Activated CD4-positive, alpha-beta T cell treated with anti-CD3 and anti-CD28 coated beads for 36 hours (primary cell): ENCODE measurements around the gene PSMB7. TPM values are rescaled to one million over a fixed set of nuclear protein-coding genes. Genes with fewer than 3 reads are reported as not detected.

Source experiments
- ATAC-seq: fragments of 200-7000 bp; cut with Tn5 transposase; one replicate; pipeline ENCODE4 v1.10.0; 2021; ENCODE audit warnings: mild to moderate bottlenecking, moderate library complexity
- CTCF ChIA-PET: fragments of 350-600 bp; sonication (Branson Sonifier 250); formaldehyde crosslinking; loops from one replicate; lab custom pipeline; 2021; ENCODE audit warnings: antibody characterized with exemption; lab: Charles Lee
- POLR2A ChIA-PET: fragments of 350-600 bp; sonication (Branson Sonifier 250); formaldehyde crosslinking; loops from one replicate; lab custom pipeline; 2021; ENCODE audit warnings: antibody characterized with exemption, inconsistent platforms; lab: Charles Lee
- DNase-seq: peaks from one replicate; pipeline ENCODE4 v3.0.0-alpha.2; 2020
- H3K27ac Mint-ChIP-seq: one replicate; pipeline ENCODE4 v1.8.0; 2021; ENCODE audit warnings: mixed read lengths
- H3K27me3 Mint-ChIP-seq: one replicate; pipeline ENCODE4 v1.8.0; 2021; ENCODE audit warnings: mixed read lengths
- H3K36me3 Mint-ChIP-seq: one replicate; pipeline ENCODE4 v1.8.0; 2021; ENCODE audit warnings: low read depth, mixed read lengths
- H3K4me1 Mint-ChIP-seq: one replicate; pipeline ENCODE4 v1.8.0; 2021; ENCODE audit warnings: mixed read lengths
- H3K4me3 Mint-ChIP-seq: one replicate; pipeline ENCODE4 v1.8.0; 2021; ENCODE audit warnings: mild to moderate bottlenecking, moderate library complexity, mixed read lengths
- H3K9me3 Mint-ChIP-seq: one replicate; pipeline ENCODE4 v1.8.0; 2021; ENCODE audit warnings: low read depth, mixed read lengths
- intact Hi-C, 2 experiments: fragments of 100-400 bp; cut with DNase I in 1 of 2; cut with micrococcal nuclease in 1 of 2; formaldehyde crosslinking; loops; one replicate each; pipeline versions ENCODE4 v1.14.2 to v1.15.1; 2022 to 2024; cut with DNase I, micrococcal nuclease
- total RNA-seq, 2 experiments: library from RNA; stranded (reverse); gene quantifications; one replicate each; pipeline ENCODE4 v1.2.3, GENCODE V29; 2021

PSMB7 gene
- total RNA-seq, 2 experiments from 2014 or later, result 143 to 164 TPM

DNA sequence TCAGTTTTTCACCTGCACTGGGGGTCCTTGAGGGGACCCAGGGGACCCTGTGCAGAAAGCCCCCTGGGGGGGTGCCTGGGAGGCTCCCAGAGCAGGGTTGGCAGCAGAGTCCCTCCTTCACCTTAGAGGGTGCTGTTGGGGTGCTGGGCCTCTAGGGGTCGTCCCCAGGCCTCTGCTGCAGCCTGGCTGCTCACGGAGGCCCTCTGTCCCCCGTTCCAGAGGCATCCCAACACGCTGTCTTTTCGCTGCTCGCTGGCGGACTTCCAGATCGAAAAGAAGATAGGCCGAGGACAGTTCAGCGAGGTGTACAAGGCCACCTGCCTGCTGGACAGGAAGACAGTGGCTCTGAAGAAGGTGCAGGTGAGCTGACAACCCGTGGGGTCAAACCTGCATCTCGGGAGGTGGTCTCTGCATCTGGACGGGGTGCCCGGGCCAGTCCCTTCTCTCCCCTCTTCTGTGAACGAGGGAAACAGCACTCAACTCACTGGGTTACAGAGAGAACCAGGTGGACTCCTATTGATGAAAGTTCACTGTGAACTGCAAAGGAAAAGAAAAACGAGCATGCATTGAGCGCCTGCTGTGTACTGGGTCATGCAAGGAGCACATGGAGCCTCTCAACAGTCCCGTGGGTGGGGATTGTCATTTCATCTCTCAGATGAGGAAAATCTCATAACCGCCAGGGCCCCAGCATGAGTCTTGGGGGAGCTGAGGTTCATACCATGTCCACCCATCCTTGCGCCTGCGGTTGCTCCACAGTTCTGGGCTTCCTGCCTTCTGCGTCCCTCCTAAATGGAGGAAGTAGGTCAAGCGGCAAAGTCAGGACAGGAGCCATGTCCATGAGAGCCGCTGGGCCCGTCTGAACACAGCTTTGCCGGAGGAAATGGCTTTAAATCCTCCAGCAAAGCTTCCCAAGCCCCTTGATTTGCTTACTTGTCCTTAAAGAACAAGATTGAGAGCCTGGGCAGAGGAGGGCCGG lies 102.7 kb downstream of the PSMB7 start:
- ChIA-PET CTCF (interaction anchor here (0.6 to 1.2 kb wide), 3 partner anchors 8 to 264 kb away, joined by 3 read pairs; no protein-coding TSS in a partner anchor), POLR2A (no interaction called here)
- DNase-seq, result no peak
- H3K4me1 Mint-ChIP-seq, result no peaks in the 10 kb centered on the region
- ATAC-seq, result no peak
- intact Hi-C loops, result no loop called here
- H3K27me3 Mint-ChIP-seq, result no peaks in the 10 kb centered on the region
- H3K9me3 Mint-ChIP-seq, result no peaks in the 10 kb centered on the region
- H3K27ac Mint-ChIP-seq, result no peak overlapping the region
- no peak overlapping the region for H3K4me3 Mint-ChIP-seq
- no peaks in the 10 kb centered on the region for H3K36me3 Mint-ChIP-seq

- ATAC-seq, result no peak
- no peaks in the 10 kb centered on the region for H3K9me3 Mint-ChIP-seq
- peak; percentile 41 for DNase-seq
- no peak overlapping the region for H3K4me3 Mint-ChIP-seq
- H3K4me1 Mint-ChIP-seq, result peaks cover 2% of the 10 kb centered on the region
- intact Hi-C loops, result no loop called here
- CTCF ChIA-PET, result interaction anchor here (0.7 to 1.2 kb wide), 3 partner anchors 9 to 127 kb away, joined by 3 read pairs; no protein-coding TSS in a partner anchor
- POLR2A ChIA-PET, result no interaction called here
- H3K27me3 Mint-ChIP-seq, result no peaks in the 10 kb centered on the region
- H3K27ac Mint-ChIP-seq, result no peak overlapping the region
- H3K36me3 Mint-ChIP-seq, result no peaks in the 10 kb centered on the region
Measured at GRCh38 chr9:124311283-124311682, 104.0 kb downstream of the PSMB7 start.

DNA sequence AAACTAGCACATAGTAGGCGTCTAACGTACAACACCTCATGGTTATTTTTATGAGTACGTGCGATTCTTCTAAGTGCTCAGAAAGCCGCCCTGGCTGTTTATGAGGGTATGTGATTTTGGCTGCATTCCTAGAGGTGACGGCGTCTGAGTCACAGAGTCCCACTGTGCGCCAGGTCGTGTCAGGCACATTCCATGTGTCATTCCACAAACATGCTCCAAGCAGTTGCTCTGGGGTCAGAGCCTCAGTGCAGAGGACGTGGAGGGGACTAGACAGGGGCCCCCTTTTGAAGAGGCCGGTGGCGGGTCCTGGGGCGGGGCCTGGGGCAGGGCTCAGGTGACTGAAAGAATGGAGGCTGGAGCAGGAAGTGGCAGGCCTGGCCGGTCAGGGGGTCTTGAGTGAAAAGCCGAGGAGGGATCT lies 105.6 kb downstream of the PSMB7 start:
- no peak overlapping the region for H3K4me3 Mint-ChIP-seq
- H3K9me3 Mint-ChIP-seq, result no peaks in the 10 kb centered on the region
- no peaks in the 10 kb centered on the region for H3K36me3 Mint-ChIP-seq
- ATAC-seq (no peak), DNase-seq (no peak)
- H3K4me1 Mint-ChIP-seq, result peaks cover 6% of the 10 kb centered on the region
- H3K27me3 Mint-ChIP-seq, result no peaks in the 10 kb centered on the region
- intact Hi-C loops, result no loop called here
- no peak overlapping the region for H3K27ac Mint-ChIP-seq
- ChIA-PET POLR2A (no interaction called here), CTCF (no interaction called here)

GRCh38 chr9:124308606-124309491 lies 106.4 kb downstream of the PSMB7 start:
- ChIA-PET POLR2A (no interaction called here), CTCF (interaction anchor here (0.6 kb wide), 2 partner anchors 29 to 1700 kb away, joined by 3 to 4 read pairs; no protein-coding TSS in a partner anchor)
- H3K4me1 Mint-ChIP-seq, result peaks cover 6% of the 10 kb centered on the region
- DNase-seq (no peak), ATAC-seq (no peak)
- H3K27me3 Mint-ChIP-seq, result no peaks in the 10 kb centered on the region
- H3K27ac Mint-ChIP-seq, result no peak overlapping the region
- H3K36me3 Mint-ChIP-seq, result no peaks in the 10 kb centered on the region
- intact Hi-C loops, result no loop called here
- H3K9me3 Mint-ChIP-seq, result no peaks in the 10 kb centered on the region
- H3K4me3 Mint-ChIP-seq, result no peak overlapping the region

DNA sequence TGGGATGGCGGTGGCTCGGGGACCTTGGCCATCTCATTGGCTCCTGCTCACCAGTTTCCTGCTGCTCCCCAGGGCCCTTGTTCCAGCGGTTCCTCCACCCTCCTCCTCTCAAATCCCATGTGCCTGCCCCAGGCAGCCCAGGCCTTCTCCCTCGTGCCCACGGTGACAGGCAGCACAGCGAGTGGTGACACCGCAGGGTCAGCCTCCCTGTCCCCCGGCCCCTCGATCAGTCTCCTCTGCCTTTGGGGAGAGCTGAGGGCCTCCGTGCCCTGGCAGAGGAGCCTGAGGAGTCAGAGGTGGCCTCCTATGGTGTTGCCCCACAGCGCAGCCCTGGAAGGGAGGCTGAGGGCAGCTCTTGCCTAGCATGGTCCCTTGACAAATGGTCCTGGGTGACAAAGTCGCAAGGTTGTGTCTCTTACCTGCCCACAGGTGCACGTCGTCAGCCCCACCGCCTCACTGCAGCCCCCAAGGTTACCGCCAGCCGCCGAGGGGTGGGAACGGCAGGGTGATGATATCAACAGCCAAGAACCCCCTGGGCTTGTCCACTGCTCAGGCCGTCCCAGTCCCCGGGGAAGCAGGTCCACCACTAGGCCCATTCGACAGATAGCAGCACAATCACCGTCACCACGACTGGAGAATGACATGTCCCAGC lies 107.7 kb downstream of the PSMB7 start:
- ATAC-seq, result no peak
- CTCF ChIA-PET, result no interaction called here
- H3K9me3 Mint-ChIP-seq, result no peaks in the 10 kb centered on the region
- DNase-seq, result no peak
- no peaks in the 10 kb centered on the region for H3K36me3 Mint-ChIP-seq
- intact Hi-C loops, result no loop called here
- POLR2A ChIA-PET, result no interaction called here
- no peak overlapping the region for H3K4me3 Mint-ChIP-seq
- no peak overlapping the region for H3K27ac Mint-ChIP-seq
- no peaks in the 10 kb centered on the region for H3K27me3 Mint-ChIP-seq
- peaks cover 6% of the 10 kb centered on the region for H3K4me1 Mint-ChIP-seq

DNA sequence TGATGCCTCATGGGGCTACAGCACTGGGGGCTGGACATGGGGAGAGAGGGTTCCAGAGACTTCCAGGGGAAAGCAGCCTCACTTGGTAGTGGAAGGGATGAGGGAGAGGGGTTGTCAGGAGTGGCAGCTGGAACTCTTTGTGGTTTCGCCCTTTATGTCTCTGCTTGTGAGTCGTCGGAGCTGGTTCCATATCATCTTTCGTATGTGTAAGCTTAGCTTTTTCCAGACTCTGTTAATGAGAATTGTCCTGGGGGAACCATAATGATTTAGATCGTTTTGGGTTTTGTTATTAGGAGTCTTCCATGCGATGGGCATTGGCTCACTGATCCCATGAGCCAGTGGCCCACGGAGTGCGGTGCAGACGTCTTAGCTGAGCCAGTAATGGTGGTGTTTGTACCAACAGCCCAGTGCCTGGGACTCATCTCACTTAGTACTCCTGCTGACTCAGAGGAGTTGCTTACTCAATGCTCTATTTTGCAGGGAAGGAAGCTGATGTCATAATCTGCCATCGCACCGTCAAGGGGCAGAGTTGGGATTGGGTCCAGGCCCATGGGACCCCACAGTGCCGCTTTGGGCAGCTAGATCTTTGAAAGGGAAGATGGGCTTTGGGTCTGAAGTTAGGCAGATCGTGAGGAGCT lies 109.0 kb downstream of the PSMB7 start:
- Mint-ChIP-seq H3K4me1 (peaks cover 6% of the 10 kb centered on the region), H3K9me3 (no peaks in the 10 kb centered on the region), H3K27me3 (no peaks in the 10 kb centered on the region), H3K36me3 (no peaks in the 10 kb centered on the region), H3K4me3 (no peak overlapping the region), H3K27ac (peak overlapping the region; percentile 8)
- intact Hi-C loops, result no loop called here
- ChIA-PET POLR2A (interaction anchor here (0.9 kb wide), 1 partner anchor 14 kb away, joined by 4 read pairs; no protein-coding TSS in a partner anchor), CTCF (no interaction called here)
- DNase-seq, result no peak
- ATAC-seq, result peak; percentile 63

- no peak for ATAC-seq
- peaks cover 6% of the 10 kb centered on the region for H3K4me1 Mint-ChIP-seq
- H3K9me3 Mint-ChIP-seq, result no peaks in the 10 kb centered on the region
- H3K4me3 Mint-ChIP-seq, result no peak overlapping the region
- no peak for DNase-seq
- no peaks in the 10 kb centered on the region for H3K36me3 Mint-ChIP-seq
- H3K27ac Mint-ChIP-seq, result no peak overlapping the region
- ChIA-PET CTCF (no interaction called here), POLR2A (no interaction called here)
- H3K27me3 Mint-ChIP-seq, result no peaks in the 10 kb centered on the region
- intact Hi-C loops, result no loop called here
Measured at GRCh38 chr9:124304285-124304684, 111.0 kb downstream of the PSMB7 start.

DNA sequence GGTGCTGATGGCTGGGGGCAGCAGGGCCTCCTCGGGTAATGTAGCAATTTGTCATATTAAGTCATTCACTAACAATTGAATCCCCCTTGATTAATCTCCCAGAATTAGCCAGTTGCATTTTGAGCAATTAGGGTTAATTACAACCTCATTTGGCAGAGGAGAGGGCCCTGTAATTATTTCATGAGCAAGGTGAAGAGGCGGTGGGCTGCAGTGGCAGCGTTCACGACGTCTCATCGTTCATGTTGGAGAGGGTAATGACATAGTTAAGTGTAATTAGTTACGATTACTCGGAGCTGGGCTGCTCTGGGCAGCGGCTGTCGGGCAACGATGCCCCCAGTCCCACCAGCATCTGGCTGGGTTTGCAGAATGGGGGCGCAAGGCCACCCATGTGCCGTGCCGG lies 111.5 kb downstream of the PSMB7 start:
- CTCF ChIA-PET, result no interaction called here
- ATAC-seq, result no peak
- no peaks in the 10 kb centered on the region for H3K36me3 Mint-ChIP-seq
- peaks cover 6% of the 10 kb centered on the region for H3K4me1 Mint-ChIP-seq
- no peak overlapping the region for H3K4me3 Mint-ChIP-seq
- no peaks in the 10 kb centered on the region for H3K27me3 Mint-ChIP-seq
- POLR2A ChIA-PET, result no interaction called here
- H3K9me3 Mint-ChIP-seq, result no peaks in the 10 kb centered on the region
- intact Hi-C loops, result no loop called here
- no peak for DNase-seq
- H3K27ac Mint-ChIP-seq, result no peak overlapping the region

Other genes with a start within 250 kb of the PSMB7 start
- 10 to 100 TPM in 1 of 2 experiments, 1 to 10 TPM in 1; 6.4 to 10.1 TPM for gene NEK6, start 157.5 kb downstream of the PSMB7 start, total RNA-seq
- gene ADGRD2, start 35.0 kb upstream of the PSMB7 start, total RNA-seq, result not detected
- not detected for gene NR5A1, start 92.0 kb upstream of the PSMB7 start, total RNA-seq